ENCODE data around the gene NLN.

The NLN gene

DNA sequence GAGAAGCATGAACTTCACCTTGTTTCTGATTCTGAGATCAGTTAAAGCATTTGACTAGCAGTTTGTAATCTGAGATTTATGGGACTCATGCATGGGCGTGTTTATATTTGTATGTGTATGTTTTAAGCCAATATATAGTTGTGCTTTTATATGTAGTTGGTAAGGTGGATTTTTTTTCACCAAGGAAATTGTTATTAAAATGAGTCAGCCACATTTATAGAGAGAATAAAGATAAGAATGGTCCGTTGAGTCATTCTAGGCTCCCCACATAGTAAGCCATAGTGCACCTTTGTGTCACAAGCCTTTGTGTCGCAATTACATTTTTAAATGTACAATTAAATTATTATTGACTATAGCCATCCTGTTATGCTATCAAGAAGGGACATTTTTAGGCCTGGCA is 89.0 kb downstream of the NLN start:
- no peaks in the 10 kb centered on the region for H3K9me3 ChIP-seq (ENCODE audit: control insufficient read depth in 1 of 2, low read length in 2 of 2)
- H3K4me3 ChIP-seq (ENCODE audit: low read depth in 1 of 2, low read length in 2 of 2), result no peak overlapping the region
- no peaks in the 10 kb centered on the region for H3K4me1 ChIP-seq (ENCODE audit: control insufficient read depth in 1 of 2, insufficient read depth in 2 of 2, low read length in 2 of 2)
- no peaks in the 10 kb centered on the region for H3K36me3 ChIP-seq (ENCODE audit: control insufficient read depth in 1 of 2, insufficient read depth in 2 of 2, low read length in 2 of 2)
- H3K27me3 ChIP-seq (ENCODE audit: low read depth, low read length), result no peaks in the 10 kb centered on the region
- no peak overlapping the region for H3K27ac ChIP-seq (ENCODE audit: low read length)

- Histone ChIP-seq H3K4me1 (ENCODE audit: control insufficient read depth in 1 of 2, insufficient read depth in 2 of 2, low read length in 2 of 2) (no peaks in the 10 kb centered on the region), H3K27me3 (ENCODE audit: low read depth, low read length) (no peaks in the 10 kb centered on the region), H3K36me3 (ENCODE audit: control insufficient read depth in 1 of 2, insufficient read depth in 2 of 2, low read length in 2 of 2) (no peaks in the 10 kb centered on the region), H3K27ac (ENCODE audit: low read length) (no peak overlapping the region), H3K9me3 (ENCODE audit: control insufficient read depth in 1 of 2, low read length in 2 of 2) (no peaks in the 10 kb centered on the region), H3K4me3 (ENCODE audit: low read depth in 1 of 2, low read length in 2 of 2) (no peak overlapping the region)
These were observed 89.9 kb downstream of the NLN start for GRCh38 chr5:65811885-65812284.

DNA sequence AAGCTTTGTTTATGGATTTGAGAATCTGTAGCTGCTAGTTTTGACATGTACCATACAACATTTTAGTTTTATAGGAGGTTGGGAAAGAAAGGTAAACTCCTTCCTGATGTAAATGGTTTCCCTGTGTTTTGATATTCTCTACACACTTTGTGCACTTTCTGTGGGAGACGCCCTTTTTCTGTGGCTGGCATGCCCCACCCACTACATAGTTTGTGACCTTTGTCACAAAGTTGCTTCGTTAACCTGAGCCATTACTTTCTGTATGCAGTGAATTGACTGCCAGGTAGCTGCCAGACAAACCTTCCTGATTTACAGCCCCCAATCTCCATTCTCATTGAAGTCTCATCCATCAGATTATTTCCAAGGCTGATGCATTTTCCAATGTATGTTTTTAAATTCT is 90.6 kb downstream of the NLN start:
- Histone ChIP-seq H3K4me1 (ENCODE audit: control insufficient read depth in 1 of 2, insufficient read depth in 2 of 2, low read length in 2 of 2) (no peaks in the 10 kb centered on the region), H3K36me3 (ENCODE audit: control insufficient read depth in 1 of 2, insufficient read depth in 2 of 2, low read length in 2 of 2) (no peaks in the 10 kb centered on the region), H3K27me3 (ENCODE audit: low read depth, low read length) (no peaks in the 10 kb centered on the region), H3K4me3 (ENCODE audit: low read depth in 1 of 2, low read length in 2 of 2) (no peak overlapping the region), H3K27ac (ENCODE audit: low read length) (no peak overlapping the region), H3K9me3 (ENCODE audit: control insufficient read depth in 1 of 2, low read length in 2 of 2) (no peaks in the 10 kb centered on the region)

GRCh38 chr5:65813174-65813573 is 91.2 kb downstream of the NLN start:
- Histone ChIP-seq H3K27me3 (ENCODE audit: low read depth, low read length) (no peaks in the 10 kb centered on the region), H3K36me3 (ENCODE audit: control insufficient read depth in 1 of 2, insufficient read depth in 2 of 2, low read length in 2 of 2) (no peaks in the 10 kb centered on the region), H3K27ac (ENCODE audit: low read length) (no peak overlapping the region)

DNA sequence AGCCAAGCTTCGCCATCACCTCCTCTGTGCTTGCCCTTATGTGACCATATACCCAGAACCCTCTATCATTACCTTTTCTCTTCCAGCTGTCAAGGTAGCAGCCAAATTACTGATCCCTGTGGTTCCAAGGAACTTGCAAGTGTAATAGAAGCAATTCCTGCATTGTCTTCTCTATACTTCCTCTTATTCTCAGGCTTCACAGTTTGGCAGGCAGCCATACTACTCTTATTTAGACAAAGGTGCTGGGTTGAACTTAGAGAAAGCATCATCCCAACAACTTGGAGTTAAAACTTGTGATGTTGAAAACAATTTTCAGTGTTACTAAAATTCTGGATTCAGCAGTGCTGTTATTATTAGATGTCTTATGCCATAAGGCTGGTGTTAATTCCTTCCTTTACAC is 93.2 kb downstream of the NLN start:
- Histone ChIP-seq H3K4me3 (ENCODE audit: low read depth in 1 of 2, low read length in 2 of 2) (no peak overlapping the region), H3K27me3 (ENCODE audit: low read depth, low read length) (no peaks in the 10 kb centered on the region), H3K9me3 (ENCODE audit: control insufficient read depth in 1 of 2, low read length in 2 of 2) (no peaks in the 10 kb centered on the region), H3K36me3 (ENCODE audit: control insufficient read depth in 1 of 2, insufficient read depth in 2 of 2, low read length in 2 of 2) (no peaks in the 10 kb centered on the region), H3K27ac (ENCODE audit: low read length) (no peak overlapping the region), H3K4me1 (ENCODE audit: control insufficient read depth in 1 of 2, insufficient read depth in 2 of 2, low read length in 2 of 2) (no peaks in the 10 kb centered on the region)

More at GRCh38 chr5:65813174-65813573, 91.2 kb downstream of the NLN start:
- Histone ChIP-seq H3K9me3 (ENCODE audit: control insufficient read depth in 1 of 2, low read length in 2 of 2) (no peaks in the 10 kb centered on the region), H3K4me1 (ENCODE audit: control insufficient read depth in 1 of 2, insufficient read depth in 2 of 2, low read length in 2 of 2) (no peaks in the 10 kb centered on the region), H3K4me3 (ENCODE audit: low read depth in 1 of 2, low read length in 2 of 2) (no peak overlapping the region)

GRCh38 chr5:65816729-65817128 is 94.7 kb downstream of the NLN start:
- H3K27ac ChIP-seq (ENCODE audit: low read length), result no peak overlapping the region
- H3K27me3 ChIP-seq (ENCODE audit: low read depth, low read length), result no peaks in the 10 kb centered on the region
- H3K36me3 ChIP-seq (ENCODE audit: control insufficient read depth in 1 of 2, insufficient read depth in 2 of 2, low read length in 2 of 2), result no peaks in the 10 kb centered on the region
- H3K4me1 ChIP-seq (ENCODE audit: control insufficient read depth in 1 of 2, insufficient read depth in 2 of 2, low read length in 2 of 2), result no peaks in the 10 kb centered on the region
- H3K4me3 ChIP-seq (ENCODE audit: low read depth in 1 of 2, low read length in 2 of 2), result no peak overlapping the region
- no peaks in the 10 kb centered on the region for H3K9me3 ChIP-seq (ENCODE audit: control insufficient read depth in 1 of 2, low read length in 2 of 2)

- Histone ChIP-seq H3K27ac (ENCODE audit: low read length) (no peak overlapping the region), H3K4me3 (ENCODE audit: low read depth in 1 of 2, low read length in 2 of 2) (no peak overlapping the region), H3K36me3 (ENCODE audit: control insufficient read depth in 1 of 2, insufficient read depth in 2 of 2, low read length in 2 of 2) (no peaks in the 10 kb centered on the region), H3K9me3 (ENCODE audit: control insufficient read depth in 1 of 2, low read length in 2 of 2) (no peaks in the 10 kb centered on the region), H3K27me3 (ENCODE audit: low read depth, low read length) (no peaks in the 10 kb centered on the region), H3K4me1 (ENCODE audit: control insufficient read depth in 1 of 2, insufficient read depth in 2 of 2, low read length in 2 of 2) (no peaks in the 10 kb centered on the region)
These were observed 95.9 kb downstream of the NLN start for GRCh38 chr5:65817931-65818330.

GRCh38 chr5:65818592-65818991 is 96.6 kb downstream of the NLN start:
- H3K27ac ChIP-seq (ENCODE audit: low read length), result no peak overlapping the region
- H3K9me3 ChIP-seq (ENCODE audit: control insufficient read depth in 1 of 2, low read length in 2 of 2), result no peaks in the 10 kb centered on the region
- no peaks in the 10 kb centered on the region for H3K27me3 ChIP-seq (ENCODE audit: low read depth, low read length)

GRCh38 chr5:65819215-65819904 is 97.4 kb downstream of the NLN start:
- Histone ChIP-seq H3K9me3 (ENCODE audit: control insufficient read depth in 1 of 2, low read length in 2 of 2) (no peaks in the 10 kb centered on the region), H3K4me3 (ENCODE audit: low read depth in 1 of 2, low read length in 2 of 2) (no peak overlapping the region), H3K27ac (ENCODE audit: low read length) (no peak overlapping the region), H3K36me3 (ENCODE audit: control insufficient read depth in 1 of 2, insufficient read depth in 2 of 2, low read length in 2 of 2) (peaks cover 0 to 4% of the 10 kb centered on the region in 2 donors), H3K4me1 (ENCODE audit: control insufficient read depth in 1 of 2, insufficient read depth in 2 of 2, low read length in 2 of 2) (no peaks in the 10 kb centered on the region), H3K27me3 (ENCODE audit: low read depth, low read length) (no peaks in the 10 kb centered on the region)

More at GRCh38 chr5:65818592-65818991, 96.6 kb downstream of the NLN start:
- Histone ChIP-seq H3K4me1 (ENCODE audit: control insufficient read depth in 1 of 2, insufficient read depth in 2 of 2, low read length in 2 of 2) (no peaks in the 10 kb centered on the region), H3K36me3 (ENCODE audit: control insufficient read depth in 1 of 2, insufficient read depth in 2 of 2, low read length in 2 of 2) (peaks cover 0 to 3% of the 10 kb centered on the region in 2 donors), H3K4me3 (ENCODE audit: low read depth in 1 of 2, low read length in 2 of 2) (no peak overlapping the region)

DNA sequence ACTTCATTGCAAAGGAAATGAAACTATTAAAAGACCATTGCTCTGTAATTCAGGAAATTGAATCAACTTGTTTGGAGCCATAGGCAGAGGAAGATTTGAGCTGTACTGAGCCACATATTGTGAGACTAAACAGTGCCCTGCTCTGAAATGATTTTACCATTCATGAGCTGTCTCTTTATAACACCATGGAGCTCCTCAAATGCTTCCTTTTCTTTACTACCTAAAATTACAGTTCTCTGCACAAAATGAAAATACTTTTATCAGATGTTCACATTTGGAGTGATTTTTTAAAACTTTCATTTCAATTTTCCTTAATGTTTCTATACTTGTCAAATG is 97.9 kb downstream of the NLN start:
- Histone ChIP-seq H3K4me3 (ENCODE audit: low read depth in 1 of 2, low read length in 2 of 2) (no peak overlapping the region), H3K9me3 (ENCODE audit: control insufficient read depth in 1 of 2, low read length in 2 of 2) (no peaks in the 10 kb centered on the region), H3K4me1 (ENCODE audit: control insufficient read depth in 1 of 2, insufficient read depth in 2 of 2, low read length in 2 of 2) (no peaks in the 10 kb centered on the region), H3K27ac (ENCODE audit: low read length) (no peak overlapping the region), H3K36me3 (ENCODE audit: control insufficient read depth in 1 of 2, insufficient read depth in 2 of 2, low read length in 2 of 2) (peaks cover 0 to 4% of the 10 kb centered on the region in 2 donors), H3K27me3 (ENCODE audit: low read depth, low read length) (no peaks in the 10 kb centered on the region)

GRCh38 chr5:65820373-65820772 is 98.4 kb downstream of the NLN start:
- no peak overlapping the region for H3K4me3 ChIP-seq (ENCODE audit: low read depth in 1 of 2, low read length in 2 of 2)
- peaks cover 0 to 4% of the 10 kb centered on the region in 2 donors for H3K36me3 ChIP-seq (ENCODE audit: control insufficient read depth in 1 of 2, insufficient read depth in 2 of 2, low read length in 2 of 2)
- H3K9me3 ChIP-seq (ENCODE audit: control insufficient read depth in 1 of 2, low read length in 2 of 2), result no peaks in the 10 kb centered on the region
- H3K27me3 ChIP-seq (ENCODE audit: low read depth, low read length), result no peaks in the 10 kb centered on the region
- H3K27ac ChIP-seq (ENCODE audit: low read length), result no peak overlapping the region
- H3K4me1 ChIP-seq (ENCODE audit: control insufficient read depth in 1 of 2, insufficient read depth in 2 of 2, low read length in 2 of 2), result no peaks in the 10 kb centered on the region

DNA sequence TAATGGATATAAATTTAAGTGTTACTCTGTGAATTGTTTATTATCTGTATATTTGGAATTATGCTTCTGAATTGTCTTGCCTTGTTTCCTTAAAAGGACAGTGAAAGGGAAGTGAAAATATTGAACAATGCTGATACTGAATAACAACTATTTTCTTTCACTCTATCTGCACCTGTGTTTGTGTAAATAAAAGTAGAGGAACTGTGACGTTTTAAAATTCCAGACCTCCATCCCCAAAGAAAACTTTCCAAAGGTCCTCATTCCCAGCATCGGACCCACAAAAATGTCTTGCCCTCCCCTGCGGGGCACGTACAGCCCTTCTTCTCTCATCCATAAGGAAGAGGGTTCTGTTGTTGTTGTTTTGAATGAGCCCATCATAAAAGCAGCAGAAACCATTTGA is 100.0 kb downstream of the NLN start:
- Histone ChIP-seq H3K27ac (ENCODE audit: low read length) (no peak overlapping the region), H3K9me3 (ENCODE audit: control insufficient read depth in 1 of 2, low read length in 2 of 2) (no peaks in the 10 kb centered on the region), H3K4me1 (ENCODE audit: control insufficient read depth in 1 of 2, insufficient read depth in 2 of 2, low read length in 2 of 2) (no peaks in the 10 kb centered on the region), H3K4me3 (ENCODE audit: low read depth in 1 of 2, low read length in 2 of 2) (no peak overlapping the region), H3K27me3 (ENCODE audit: low read depth, low read length) (no peaks in the 10 kb centered on the region), H3K36me3 (ENCODE audit: control insufficient read depth in 1 of 2, insufficient read depth in 2 of 2, low read length in 2 of 2) (peaks cover 0 to 4% of the 10 kb centered on the region in 2 donors)

All from muscle layer of duodenum (tissue), 2 donors.